Measurements from ENCODE around the gene AHI1. TPM values are rescaled to one million over a fixed set of nuclear protein-coding genes. Genes with fewer than 3 reads are reported as not detected.

AHI1 gene
- polyA plus RNA-seq, 1 of the 3 experiments (the other 2 are of a cell fraction) = 7.3 TPM

DNA sequence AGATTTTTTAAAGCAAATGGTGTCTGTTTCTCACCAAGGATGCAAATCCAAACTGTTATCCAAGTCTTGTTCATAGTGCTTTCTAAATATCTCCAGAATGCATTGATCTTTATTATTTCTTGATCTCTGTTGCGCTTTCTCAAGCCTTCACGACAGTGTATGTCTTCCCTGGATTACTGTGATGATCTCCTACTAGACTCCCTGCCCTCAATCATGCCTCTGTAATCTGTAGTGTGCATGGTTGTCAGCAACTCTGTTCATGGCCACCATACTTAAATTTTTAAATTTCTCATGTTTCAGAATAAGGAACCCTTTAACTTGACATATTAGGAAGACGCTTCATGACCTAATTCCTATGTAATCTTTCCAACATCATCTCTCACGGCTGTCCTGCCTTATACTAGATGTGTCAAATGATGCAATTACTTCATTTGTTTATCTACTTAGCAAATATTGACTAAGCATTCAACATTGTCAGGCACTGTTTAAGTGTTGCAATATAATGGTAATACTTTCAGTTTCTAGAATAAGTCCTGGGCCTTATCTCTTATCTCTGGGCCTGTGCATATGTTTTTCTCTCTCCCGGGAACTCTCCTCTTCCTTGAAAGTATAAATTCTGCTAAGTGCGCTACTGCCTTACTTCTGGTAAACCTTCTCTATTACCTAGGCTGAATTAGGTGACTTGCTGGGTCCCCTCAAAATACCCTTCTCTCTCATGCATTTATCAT, 25.6 kb upstream of the AHI1 start (continued):
- TF ChIP-seq, protein P1, sequence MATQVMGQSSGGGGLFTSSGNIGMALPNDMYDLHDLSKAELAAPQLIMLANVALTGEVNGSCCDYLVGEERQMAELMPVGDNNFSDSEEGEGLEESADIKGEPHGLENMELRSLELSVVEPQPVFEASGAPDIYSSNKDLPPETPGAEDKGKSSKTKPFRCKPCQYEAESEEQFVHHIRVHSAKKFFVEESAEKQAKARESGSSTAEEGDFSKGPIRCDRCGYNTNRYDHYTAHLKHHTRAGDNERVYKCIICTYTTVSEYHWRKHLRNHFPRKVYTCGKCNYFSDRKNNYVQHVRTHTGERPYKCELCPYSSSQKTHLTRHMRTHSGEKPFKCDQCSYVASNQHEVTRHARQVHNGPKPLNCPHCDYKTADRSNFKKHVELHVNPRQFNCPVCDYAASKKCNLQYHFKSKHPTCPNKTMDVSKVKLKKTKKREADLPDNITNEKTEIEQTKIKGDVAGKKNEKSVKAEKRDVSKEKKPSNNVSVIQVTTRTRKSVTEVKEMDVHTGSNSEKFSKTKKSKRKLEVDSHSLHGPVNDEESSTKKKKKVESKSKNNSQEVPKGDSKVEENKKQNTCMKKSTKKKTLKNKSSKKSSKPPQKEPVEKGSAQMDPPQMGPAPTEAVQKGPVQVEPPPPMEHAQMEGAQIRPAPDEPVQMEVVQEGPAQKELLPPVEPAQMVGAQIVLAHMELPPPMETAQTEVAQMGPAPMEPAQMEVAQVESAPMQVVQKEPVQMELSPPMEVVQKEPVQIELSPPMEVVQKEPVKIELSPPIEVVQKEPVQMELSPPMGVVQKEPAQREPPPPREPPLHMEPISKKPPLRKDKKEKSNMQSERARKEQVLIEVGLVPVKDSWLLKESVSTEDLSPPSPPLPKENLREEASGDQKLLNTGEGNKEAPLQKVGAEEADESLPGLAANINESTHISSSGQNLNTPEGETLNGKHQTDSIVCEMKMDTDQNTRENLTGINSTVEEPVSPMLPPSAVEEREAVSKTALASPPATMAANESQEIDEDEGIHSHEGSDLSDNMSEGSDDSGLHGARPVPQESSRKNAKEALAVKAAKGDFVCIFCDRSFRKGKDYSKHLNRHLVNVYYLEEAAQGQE (IDR thresholded peaks at IDR 0.05; ENCODE audit: low read depth, low read length) = no peak
- TF ChIP-seq, protein P2, sequence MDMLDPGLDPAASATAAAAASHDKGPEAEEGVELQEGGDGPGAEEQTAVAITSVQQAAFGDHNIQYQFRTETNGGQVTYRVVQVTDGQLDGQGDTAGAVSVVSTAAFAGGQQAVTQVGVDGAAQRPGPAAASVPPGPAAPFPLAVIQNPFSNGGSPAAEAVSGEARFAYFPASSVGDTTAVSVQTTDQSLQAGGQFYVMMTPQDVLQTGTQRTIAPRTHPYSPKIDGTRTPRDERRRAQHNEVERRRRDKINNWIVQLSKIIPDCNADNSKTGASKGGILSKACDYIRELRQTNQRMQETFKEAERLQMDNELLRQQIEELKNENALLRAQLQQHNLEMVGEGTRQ (IDR thresholded peaks at IDR 0.05; ENCODE audit: borderline replicate concordance, low read depth, low read length) = no peak
- TF ChIP-seq MXI1 (IDR thresholded peaks at IDR 0.05; ENCODE audit: low read depth, low read length) = no peak

DNA sequence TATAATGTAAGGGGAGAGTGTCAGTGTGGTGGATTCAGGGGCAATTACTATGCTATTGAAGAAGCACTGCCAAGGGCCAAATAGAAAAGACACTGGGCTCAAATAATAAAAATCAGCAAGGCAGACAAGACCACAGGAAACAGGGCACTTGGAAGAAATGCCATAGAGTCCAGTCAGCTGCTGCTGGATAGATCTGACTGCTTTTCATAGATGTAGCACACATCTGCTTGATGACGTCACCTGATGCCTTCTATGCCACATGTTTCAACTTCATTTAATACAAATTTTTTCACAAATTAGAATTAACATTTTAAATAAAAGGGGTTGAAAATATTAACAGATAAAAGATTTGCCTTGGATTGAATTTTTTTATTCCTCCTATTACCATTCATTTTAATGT, 23.9 kb upstream of the AHI1 start:
- H3K79me2 ChIP-seq (ENCODE audit: insufficient read depth) = no peaks in the 10 kb centered on the region
- no peaks in the 10 kb centered on the region for H3K27me3 ChIP-seq (ENCODE audit: insufficient read depth)
- ChIA-PET POLR2A (no interaction called here), CTCF (interaction anchor here (1.9 kb wide), 1 partner anchor 15 kb away, joined by 4 read pairs; no protein-coding TSS in a partner anchor)
- WGBS (ENCODE audit: low lambda C conversion rate) = 92% methylated on average over 1 of the region's 1 CpG
- H3K9ac ChIP-seq = no peak overlapping the region
- no peaks in the 10 kb centered on the region for H3K4me1 ChIP-seq (ENCODE audit: control insufficient read depth in 1 of 2, insufficient read depth in 2 of 2, low read depth in 1 of 2, low read length in 1 of 2)
- H4K20me1 ChIP-seq (ENCODE audit: insufficient read depth) = no peaks in the 10 kb centered on the region
- H3K36me3 ChIP-seq (replicated peaks in 1 of 2; ENCODE audit: control insufficient read depth in 1 of 2, insufficient read depth in 2 of 2, low read length in 1 of 2) = peaks cover 0 to 3% of the 10 kb centered on the region in 2 experiments
- no peaks in the 10 kb centered on the region for H3K9me3 ChIP-seq
- no peaks in the 10 kb centered on the region for H3F3A ChIP-seq (replicated peaks; ENCODE audit: insufficient read depth)
- no peaks in the 10 kb centered on the region for H3K9me2 ChIP-seq
- H3K4me3 ChIP-seq (ENCODE audit: low read depth in 2 of 2, low read length in 1 of 2) = no peak overlapping the region
- H2AFZ ChIP-seq (ENCODE audit: low read depth) = no peak overlapping the region
- TF ChIP-seq, protein P3, sequence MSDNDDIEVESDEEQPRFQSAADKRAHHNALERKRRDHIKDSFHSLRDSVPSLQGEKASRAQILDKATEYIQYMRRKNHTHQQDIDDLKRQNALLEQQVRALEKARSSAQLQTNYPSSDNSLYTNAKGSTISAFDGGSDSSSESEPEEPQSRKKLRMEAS (IDR thresholded peaks at IDR 0.05; ENCODE audit: low read depth) = no peak
- TF ChIP-seq TCF12 (IDR thresholded peaks at IDR 0.05) = no peak
- TF ChIP-seq RCOR1 (IDR thresholded peaks at IDR 0.05; ENCODE audit: low read length) = no peak
- TF ChIP-seq TAF1 (IDR thresholded peaks at IDR 0.05; ENCODE audit: borderline replicate concordance, low read depth, low read length) = no peak
- TF ChIP-seq FOXJ3 (CRISPR knock-in tag; IDR thresholded peaks at IDR 0.05) = no peak
- no peak for TF ChIP-seq RFX5 (IDR thresholded peaks at IDR 0.05; ENCODE audit: low read length)
- TF ChIP-seq, protein P4, sequence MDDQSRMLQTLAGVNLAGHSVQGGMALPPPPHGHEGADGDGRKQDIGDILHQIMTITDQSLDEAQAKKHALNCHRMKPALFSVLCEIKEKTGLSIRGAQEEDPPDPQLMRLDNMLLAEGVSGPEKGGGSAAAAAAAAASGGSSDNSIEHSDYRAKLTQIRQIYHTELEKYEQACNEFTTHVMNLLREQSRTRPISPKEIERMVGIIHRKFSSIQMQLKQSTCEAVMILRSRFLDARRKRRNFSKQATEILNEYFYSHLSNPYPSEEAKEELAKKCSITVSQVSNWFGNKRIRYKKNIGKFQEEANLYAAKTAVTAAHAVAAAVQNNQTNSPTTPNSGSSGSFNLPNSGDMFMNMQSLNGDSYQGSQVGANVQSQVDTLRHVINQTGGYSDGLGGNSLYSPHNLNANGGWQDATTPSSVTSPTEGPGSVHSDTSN (IDR thresholded peaks at IDR 0.05) = no peak
- no peak for TF ChIP-seq JUND (IDR thresholded peaks at IDR 0.05)
- TF ChIP-seq, protein P1 (IDR thresholded peaks at IDR 0.05; ENCODE audit: low read depth, low read length) = no peak
- TF ChIP-seq NRF1 (IDR thresholded peaks at IDR 0.05; ENCODE audit: low read depth, low read length) = no peak
- no peak for TF ChIP-seq EP300 (IDR thresholded peaks at IDR 0.05; ENCODE audit: borderline replicate concordance in 1 of 2, low read depth in 1 of 2, low read length in 1 of 2)
- no peak for TF ChIP-seq NFIC (IDR thresholded peaks at IDR 0.05; ENCODE audit: borderline replicate concordance)
- no peak for TF ChIP-seq EZH2phosphoT487 (IDR thresholded peaks at IDR 0.05; ENCODE audit: borderline replicate concordance, low read depth)
- TF ChIP-seq TEAD4 (IDR thresholded peaks at IDR 0.05; ENCODE audit: borderline replicate concordance, insufficient read depth) = no peak
- H3K27ac ChIP-seq (ENCODE audit: low read depth in 2 of 2, low read length in 1 of 2) = no peak overlapping the region
- H3K4me2 ChIP-seq = no peak overlapping the region
- DNase-seq = no peak
